HG03571 (cell line): Measurements from ENCODE around the gene KRT7.

Experiments
- ATAC-seq: cut with Tn5 transposase; IDR thresholded peaks from one replicate; pipeline ENCODE4 v1.9.1; 2021; ENCODE audit not compliant: unreplicated experiment

Gene KRT7

GRCh38 chr12:52211716-52212585, 21.1 kb upstream of the KRT7 start:
- no peak for ATAC-seq

- ATAC-seq = no peak
Measured at GRCh38 chr12:52212701-52213563, 20.1 kb upstream of the KRT7 start.

DNA sequence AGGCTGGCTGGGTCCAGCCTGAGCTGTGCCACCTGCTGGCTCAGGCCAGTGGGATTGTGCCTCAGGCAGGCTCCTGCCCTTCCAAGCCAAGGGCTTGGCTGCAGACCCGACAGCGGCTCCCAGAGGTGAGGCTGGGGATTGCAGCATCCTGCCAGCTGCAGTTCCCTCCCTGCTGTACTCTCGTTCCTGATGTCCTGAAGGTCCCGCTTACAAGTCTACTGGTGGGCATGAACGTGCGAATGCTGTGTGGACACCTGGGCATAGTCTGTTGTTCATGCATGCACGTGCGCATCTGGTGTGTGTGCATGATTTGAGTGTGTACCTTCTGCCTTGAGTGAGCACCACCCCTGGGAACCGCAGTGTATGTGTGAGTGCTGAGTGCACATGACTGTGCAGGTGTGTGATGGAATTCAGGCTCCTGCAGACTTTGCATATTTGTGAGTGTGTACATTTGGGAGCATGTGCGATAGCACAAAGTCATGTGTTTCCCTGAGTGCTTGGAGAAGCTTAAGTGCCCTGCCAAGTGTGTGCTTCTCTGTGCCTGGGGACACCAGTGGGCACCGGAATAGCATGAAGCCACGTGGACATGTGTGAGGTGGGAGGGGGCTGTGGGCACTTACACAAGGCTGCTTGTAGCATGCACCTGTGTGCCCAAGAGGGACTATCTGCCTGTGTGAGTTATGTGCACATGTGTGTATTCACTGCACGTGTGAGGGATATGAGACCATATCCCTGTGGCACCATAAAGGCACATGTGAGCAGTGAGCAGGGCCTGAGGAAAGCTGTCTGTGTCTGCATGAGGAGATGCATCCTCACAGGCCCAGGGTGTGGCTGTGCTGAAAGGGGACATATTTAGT, 19.3 kb upstream of the KRT7 start:
- no peak for ATAC-seq

- no peak for ATAC-seq
Measured at GRCh38 chr12:52214421-52214802, 18.6 kb upstream of the KRT7 start.

DNA sequence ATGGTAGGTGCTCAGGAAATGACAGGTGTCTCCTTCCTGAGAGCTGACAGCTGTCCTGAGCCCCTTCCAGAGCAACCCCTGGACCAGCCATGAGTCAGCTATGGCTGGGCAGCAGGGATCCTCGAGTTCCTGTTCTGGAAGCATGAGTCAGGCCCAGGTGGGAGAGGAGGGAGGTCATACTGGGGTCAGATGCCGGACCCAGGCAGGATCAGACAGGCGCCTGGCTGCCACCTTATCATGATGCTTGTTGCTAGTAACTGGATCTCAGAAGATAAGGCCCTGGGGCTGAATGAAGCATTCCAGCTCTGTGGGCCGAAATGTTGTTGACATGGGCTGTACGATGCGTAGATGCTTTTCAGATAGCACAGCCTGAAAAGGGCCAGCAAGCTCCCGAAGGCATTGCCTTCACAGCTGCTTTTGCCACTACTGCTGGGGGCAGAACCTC, 17.4 kb upstream of the KRT7 start:
- no peak for ATAC-seq

- ATAC-seq = no peak
Measured at GRCh38 chr12:52216100-52216499, 16.9 kb upstream of the KRT7 start.

GRCh38 chr12:52216807-52217206, 16.2 kb upstream of the KRT7 start:
- no peak for ATAC-seq

DNA sequence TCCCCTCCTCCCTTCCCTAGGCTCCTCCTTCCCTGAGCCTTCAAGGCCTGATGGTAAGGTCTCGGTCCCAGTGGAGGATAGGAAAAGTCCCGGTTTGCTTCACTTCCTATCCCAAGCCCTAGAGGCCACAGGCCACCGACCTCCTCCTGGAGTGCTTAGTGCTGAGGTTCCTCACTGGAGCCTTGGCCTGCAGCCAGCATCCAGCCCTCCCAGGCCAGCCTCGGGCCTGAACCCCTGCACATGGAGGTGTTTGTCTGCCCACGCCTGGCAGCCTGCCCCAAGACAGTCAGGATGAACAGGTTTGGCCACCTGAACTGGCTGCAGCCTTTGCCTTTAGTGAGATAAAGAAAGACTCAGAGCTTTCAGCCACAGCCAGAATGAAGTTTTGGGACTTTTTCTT, 15.8 kb upstream of the KRT7 start:
- no peak for ATAC-seq

DNA sequence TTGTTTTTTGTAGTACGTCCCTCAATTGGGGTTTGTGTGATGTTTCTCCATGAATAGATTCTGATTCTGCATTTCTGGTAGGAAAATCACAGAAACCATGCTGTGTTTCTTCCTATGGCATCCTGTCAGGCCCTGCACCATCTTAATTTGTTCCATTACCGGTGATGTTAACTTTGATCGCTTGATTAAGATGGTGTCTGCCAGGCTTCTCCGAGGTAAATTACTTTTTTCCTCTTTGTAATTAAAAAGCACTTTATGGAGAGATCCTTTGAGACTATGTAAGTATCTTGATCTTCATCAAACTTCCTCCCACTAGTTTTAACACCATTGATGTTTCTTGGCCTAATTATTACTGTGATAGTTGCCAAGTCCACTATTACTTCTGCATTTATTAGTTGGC, 15.0 kb upstream of the KRT7 start:
- ATAC-seq = no peak

DNA sequence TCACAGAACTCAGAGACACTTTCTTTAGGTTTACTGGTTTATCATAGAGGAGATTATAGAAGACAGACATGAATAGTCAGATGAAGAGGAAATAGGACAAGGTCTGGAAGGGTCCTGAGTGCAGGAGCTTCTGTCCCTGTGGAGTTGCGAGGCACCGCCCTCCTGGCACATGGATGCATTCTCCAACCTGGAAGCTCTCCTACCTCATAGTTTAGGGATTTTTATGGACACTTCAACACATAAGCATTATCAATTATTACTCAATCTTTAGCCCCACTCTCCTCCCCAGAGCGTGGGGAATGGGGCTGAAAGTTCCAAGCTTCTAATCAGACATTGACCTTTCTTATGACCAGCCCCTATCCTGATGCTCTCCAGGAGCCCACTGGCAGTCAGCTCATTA, 12.6 kb upstream of the KRT7 start:
- no peak for ATAC-seq

DNA sequence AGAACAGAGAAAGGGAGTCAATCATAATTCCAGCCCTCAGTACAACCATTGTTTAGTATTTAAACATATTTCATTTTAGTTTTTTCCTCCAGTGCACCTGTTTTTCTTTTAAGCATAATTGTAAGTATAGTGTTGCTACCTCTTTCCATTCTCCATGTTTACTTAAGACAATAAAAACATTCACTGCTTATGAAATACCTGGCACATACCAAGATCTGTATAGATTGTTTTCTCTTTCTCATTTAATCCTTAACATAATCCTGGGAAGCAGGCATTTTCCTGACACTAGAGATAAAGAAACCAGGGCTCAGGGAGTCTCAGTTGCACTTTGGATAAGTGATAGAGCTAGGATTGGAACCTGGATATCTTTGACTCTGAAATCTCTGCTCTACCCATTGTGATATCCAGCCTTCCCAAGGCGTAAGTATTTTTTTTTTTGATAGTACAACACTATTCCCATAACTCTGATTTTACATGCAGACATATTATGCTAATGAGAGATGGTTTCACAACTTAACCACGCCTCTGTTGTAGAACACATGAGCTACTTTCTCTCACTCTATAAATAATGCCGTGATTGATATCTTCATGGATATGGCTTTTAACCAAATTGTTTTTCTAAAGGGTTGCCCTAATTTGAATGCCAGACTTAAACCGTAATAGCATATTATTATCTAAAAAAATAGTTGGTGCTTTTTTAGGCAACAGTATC, 11.8 kb upstream of the KRT7 start:
- ATAC-seq = no peak

DNA sequence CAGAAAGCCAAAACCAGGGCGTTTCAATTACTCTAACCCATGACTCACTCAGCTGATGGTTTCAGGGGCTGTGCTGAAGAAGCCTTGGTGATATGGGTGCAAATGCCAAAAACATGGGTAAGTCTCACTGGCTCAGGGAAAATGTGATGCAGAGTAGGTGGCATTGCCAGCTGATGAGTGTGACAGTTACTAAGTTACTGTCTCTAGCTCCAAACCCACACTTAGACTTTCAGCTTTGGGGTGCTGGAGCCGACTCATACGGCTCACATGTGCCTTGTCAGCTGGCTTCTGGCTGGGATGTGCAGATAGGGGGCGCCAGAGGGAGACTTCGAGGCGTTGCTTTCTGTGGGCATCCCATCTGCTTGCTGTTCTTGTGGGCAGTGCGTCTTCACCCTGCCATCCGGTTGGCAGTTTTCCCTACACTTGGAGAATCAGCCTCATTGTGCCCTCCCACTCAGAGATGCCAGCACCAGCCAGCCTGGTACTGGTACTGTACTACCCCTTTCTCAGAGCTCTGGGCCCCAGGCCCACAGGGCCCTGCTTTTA, 11.1 kb upstream of the KRT7 start:
- ATAC-seq = no peak

DNA sequence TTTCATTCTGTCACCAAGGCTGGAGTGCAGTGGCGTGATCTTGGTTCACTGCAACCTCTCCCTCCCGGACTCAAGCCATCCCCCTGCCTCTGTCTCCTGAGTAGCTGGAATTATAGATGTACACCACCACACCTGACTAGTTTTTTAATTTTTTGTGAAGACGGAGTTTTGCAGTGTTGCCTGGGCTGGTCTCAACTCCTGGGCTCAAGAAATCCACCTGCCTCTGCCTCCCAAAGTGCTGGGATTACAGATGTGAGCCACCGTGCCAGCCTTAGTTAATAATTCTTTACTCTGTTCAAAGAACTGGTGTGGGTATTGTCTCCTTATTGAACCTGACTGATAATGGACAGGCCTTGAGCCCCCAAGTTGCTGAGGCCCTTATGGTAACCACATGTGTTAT, 10.4 kb upstream of the KRT7 start:
- ATAC-seq = no peak

DNA sequence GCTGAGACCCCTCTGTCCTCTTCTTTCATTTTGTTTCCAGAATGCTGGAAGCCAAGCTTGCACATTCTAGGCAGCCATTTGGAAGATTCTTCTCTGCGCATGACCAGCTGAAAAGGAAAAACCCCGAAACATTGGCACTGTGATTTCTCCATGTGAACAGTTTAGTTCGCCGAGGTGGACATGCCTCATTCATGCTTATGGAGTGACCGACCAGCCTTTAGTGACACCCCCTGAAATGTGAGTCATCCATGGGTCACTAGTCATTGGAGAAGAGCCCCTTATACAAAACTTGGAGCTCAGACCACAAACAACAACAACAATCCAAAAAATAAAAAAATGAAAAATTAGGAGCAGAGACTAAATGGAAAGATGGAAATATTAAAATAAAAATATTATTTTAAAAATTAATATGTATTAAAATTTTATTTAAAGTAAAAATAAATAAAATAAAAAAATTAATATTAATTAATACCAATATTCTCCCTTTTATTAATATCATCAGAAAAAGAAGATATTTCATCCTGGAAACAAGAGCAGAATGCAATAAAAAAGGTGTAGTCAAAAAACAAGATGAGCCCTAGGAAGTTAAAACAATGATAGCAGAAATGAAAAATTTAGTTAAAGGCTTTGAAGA, 9.5 kb upstream of the KRT7 start:
- ATAC-seq = no peak

DNA sequence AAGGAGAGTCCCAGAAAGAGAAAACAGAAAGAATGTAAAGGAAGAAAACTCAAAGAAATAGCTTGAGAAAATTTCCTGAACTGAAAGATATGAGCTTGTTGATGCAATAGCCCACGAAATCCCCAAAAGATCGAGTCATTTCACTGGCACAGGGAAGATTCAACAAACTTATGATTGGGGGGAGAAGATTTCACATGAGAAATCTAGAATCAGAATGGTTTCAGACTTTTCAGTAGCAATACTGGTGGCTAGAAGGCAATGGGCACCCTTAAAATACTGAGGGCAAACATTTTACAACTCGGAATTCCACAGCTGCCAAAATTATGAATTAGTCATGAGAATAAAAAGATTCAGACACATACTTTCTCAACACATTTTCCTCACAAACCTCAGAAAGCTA, 8.9 kb upstream of the KRT7 start:
- ATAC-seq = no peak

GRCh38 chr12:52225752-52226151, 7.3 kb upstream of the KRT7 start:
- no peak for ATAC-seq

DNA sequence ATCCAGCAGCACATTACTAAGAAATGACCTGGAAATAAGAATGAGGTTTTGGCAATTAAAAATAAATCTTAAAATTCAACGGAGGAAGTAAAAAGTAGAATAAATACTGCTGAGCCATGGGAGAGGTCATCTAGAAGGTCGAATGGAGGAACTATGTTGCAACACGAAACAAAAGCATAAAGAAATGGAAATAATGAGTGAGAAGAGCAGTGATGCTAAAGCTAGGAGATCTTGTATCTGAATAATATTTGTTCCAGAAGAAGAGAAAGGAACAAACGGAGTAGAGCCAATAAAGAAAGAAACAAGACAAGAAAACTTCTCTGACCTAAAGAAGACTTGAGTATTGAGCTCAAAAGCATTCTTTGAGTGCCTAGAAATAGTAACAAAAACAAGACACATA, 6.6 kb upstream of the KRT7 start:
- ATAC-seq = no peak

GRCh38 chr12:52227606-52228166, 5.4 kb upstream of the KRT7 start:
- no peak for ATAC-seq

GRCh38 chr12:52228366-52228765, 4.7 kb upstream of the KRT7 start:
- no peak for ATAC-seq

GRCh38 chr12:52228931-52229330, 4.1 kb upstream of the KRT7 start:
- no peak for ATAC-seq
